IMR-90 (cell line): Measurements from ENCODE around the gene HIGD2A. TPM values are rescaled to one million over a fixed set of nuclear protein-coding genes. Genes with fewer than 3 reads are reported as not detected.

Experiments used
- ATAC-seq: fragments of 200-7000 bp; cut with Tn5 transposase; 2 replicates; pipeline ENCODE4 v1.9.1; 2020; ENCODE audit warnings: low read depth, mild to moderate bottlenecking, moderate library complexity
- BruUV-seq: library from RNA; stranded (reverse); fragments of 400-500 nt; replicated peaks from 2 replicates; lab custom pipeline; 2021; lab: Mats Ljungman, UMichigan
- CTCF ChIA-PET: fragments of 300-600 bp; formaldehyde crosslinking; extraction: SDS; loops from one replicate; lab custom pipeline; 2021; ENCODE audit warnings: antibody characterized with exemption; lab: Yijun Ruan, JAX
- POLR2A ChIA-PET: fragments of 300-600 bp; sonication (Branson Sonifier 250); formaldehyde crosslinking; loops from one replicate; lab custom pipeline; 2022; ENCODE audit warnings: antibody characterized with exemption; ENCODE audit not compliant: unreplicated experiment; lab: Charles Lee
- DNase-seq: peaks from one replicate; pipeline ENCODE4 v3.0.0; 2013
- H2AFZ ChIP-seq: replicated peaks from 2 replicates; pipeline ENCODE3; 2013; ENCODE audit warnings: low read length, mild to moderate bottlenecking; ENCODE audit not compliant: poor library complexity
- H2AK5ac ChIP-seq: 2 replicates; pipeline ENCODE4 v1.6.1; 2013; ENCODE audit warnings: low read depth, low read length, inconsistent platforms
- H2AK9ac ChIP-seq: replicated peaks from 2 replicates; pipeline ENCODE3; 2013; ENCODE audit warnings: mild to moderate bottlenecking, low read depth, low read length, moderate library complexity; ENCODE audit not compliant: poor library complexity
- H2BK120ac ChIP-seq: 2 replicates; pipeline ENCODE4 v1.6.1; 2013; ENCODE audit warnings: low read depth, low read length, inconsistent platforms
- H2BK15ac ChIP-seq: 3 replicates; pipeline ENCODE4 v1.6.1; 2013; ENCODE audit warnings: low read depth, low read length, inconsistent platforms
- H2BK20ac ChIP-seq: 2 replicates; pipeline ENCODE4 v1.6.1; 2013; ENCODE audit warnings: low read depth, mild to moderate bottlenecking, inconsistent platforms, low read length, moderate library complexity
- H2BK5ac ChIP-seq: 2 replicates; pipeline ENCODE4 v1.6.1; 2013; ENCODE audit warnings: mild to moderate bottlenecking, low read depth, low read length, inconsistent platforms; ENCODE audit not compliant: poor library complexity, severe bottlenecking
- H3K14ac ChIP-seq: replicated peaks from 2 replicates; pipeline ENCODE4 v1.6.1; 2013; ENCODE audit warnings: low read depth, low read length, inconsistent platforms
- H3K18ac ChIP-seq: 2 replicates; pipeline ENCODE4 v1.6.1; 2013; ENCODE audit warnings: low read depth, low read length, control low read depth
- H3K23ac ChIP-seq: 2 replicates; pipeline ENCODE4 v1.6.1; 2013; ENCODE audit warnings: low read depth, low read length, inconsistent platforms
- H3K27ac ChIP-seq: 2 replicates; pipeline ENCODE4 v1.5.1; 2013; ENCODE audit warnings: mild to moderate bottlenecking, control low read depth, low read length; ENCODE audit not compliant: insufficient read depth
- H3K27me3 ChIP-seq: 2 replicates; pipeline ENCODE4 v1.6.1; 2013; ENCODE audit warnings: low read length; ENCODE audit not compliant: control insufficient read depth, insufficient read depth
- H3K36me3 ChIP-seq: 2 replicates; pipeline ENCODE4 v1.6.1; 2013; ENCODE audit warnings: low read length, mixed read lengths; ENCODE audit not compliant: control insufficient read depth, insufficient read depth
- H3K4ac ChIP-seq: 2 replicates; pipeline ENCODE4 v1.6.1; 2013; ENCODE audit warnings: low read depth, low read length, inconsistent platforms
- H3K4me1 ChIP-seq: 2 replicates; pipeline ENCODE4 v1.6.1; 2013; ENCODE audit warnings: low read length, mixed read lengths; ENCODE audit not compliant: control insufficient read depth, insufficient read depth
- H3K4me2 ChIP-seq: 2 replicates; pipeline ENCODE4 v1.6.1; 2013; ENCODE audit warnings: low read depth, mild to moderate bottlenecking, control low read depth, low read length, moderate library complexity
- H3K4me3 ChIP-seq: 2 replicates; pipeline ENCODE4 v1.5.1; 2013; ENCODE audit warnings: low read depth, mild to moderate bottlenecking, control low read depth, low read length, moderate library complexity; ENCODE audit not compliant: insufficient read depth
- H3K56ac ChIP-seq: 2 replicates; pipeline ENCODE4 v1.6.1; 2013; ENCODE audit warnings: low read length, inconsistent platforms; ENCODE audit not compliant: insufficient read depth; ENCODE audit errors: extremely low read depth
- H3K79me1 ChIP-seq, 2 experiments: 2 replicates each; pipeline ENCODE4 v1.6.1; 2013; ENCODE audit warnings: low read length in 2 of 2, inconsistent platforms in 1 of 2, low read depth in 1 of 2
- H3K9ac ChIP-seq: 2 replicates; pipeline ENCODE4 v1.6.1; 2013; ENCODE audit warnings: low read depth, low read length, control low read depth
- H3K9me1 ChIP-seq: 2 replicates; pipeline ENCODE4 v1.6.1; 2013; ENCODE audit warnings: low read length, inconsistent platforms; ENCODE audit not compliant: insufficient read depth
- H3K9me3 ChIP-seq: 2 replicates; pipeline ENCODE4 v1.6.1; 2013; ENCODE audit warnings: low read length; ENCODE audit not compliant: control insufficient read depth, insufficient read depth
- H4K20me1 ChIP-seq: 2 replicates; pipeline ENCODE4 v1.6.1; 2013; ENCODE audit warnings: low read length, inconsistent platforms; ENCODE audit not compliant: insufficient read depth
- H4K5ac ChIP-seq: 2 replicates; pipeline ENCODE4 v1.6.1; 2013; ENCODE audit warnings: mild to moderate bottlenecking, low read depth, low read length, control low read depth
- H4K8ac ChIP-seq, 2 experiments: 2 replicates each; pipeline ENCODE4 v1.6.1; 2013; ENCODE audit warnings: low read depth in 2 of 2, low read length in 2 of 2, control low read depth in 1 of 2, inconsistent platforms in 1 of 2
- H4K91ac ChIP-seq: 2 replicates; pipeline ENCODE4 v1.6.1; 2013; ENCODE audit warnings: low read depth, low read length, inconsistent platforms; ENCODE audit not compliant: insufficient read depth
- CEBPB ChIP-seq: IDR thresholded peaks from 2 replicates; pipeline ENCODE4 v1.6.1; 2012; ENCODE audit warnings: low read depth, low read length, improper control_type of control experiment
- CHD1 ChIP-seq: IDR thresholded peaks from 2 replicates; pipeline ENCODE4 v1.6.1; 2012; ENCODE audit warnings: low read depth, low read length, improper control_type of control experiment
- FOS ChIP-seq: fragments of 150-350 bp; IDR thresholded peaks from 2 replicates; pipeline ENCODE4 v1.6.1; 2016; ENCODE audit warnings: low read depth, low read length
- MAFK ChIP-seq: IDR thresholded peaks from 2 replicates; pipeline ENCODE4 v1.6.1; 2012; ENCODE audit warnings: low read depth, low read length, improper control_type of control experiment
- MAZ ChIP-seq: IDR thresholded peaks from 2 replicates; pipeline ENCODE4 v1.6.1; 2012; ENCODE audit warnings: low read depth, mild to moderate bottlenecking, low read length, improper control_type of control experiment, moderate library complexity, borderline replicate concordance
- MXI1 ChIP-seq: IDR thresholded peaks from 2 replicates; pipeline ENCODE4 v1.6.1; 2012; ENCODE audit warnings: low read depth, mild to moderate bottlenecking, low read length, moderate library complexity, borderline replicate concordance
- POLR2A ChIP-seq: IDR thresholded peaks from 2 replicates; pipeline ENCODE4 v1.6.1; 2012; ENCODE audit warnings: mild to moderate bottlenecking, low read depth, low read length
- SMC3 ChIP-seq: fragments of 150-350 bp; IDR thresholded peaks from 2 replicates; pipeline ENCODE4 v1.6.1; 2016; ENCODE audit warnings: low read depth, mild to moderate bottlenecking, antibody characterized with exemption, low read length, moderate library complexity
- WGBS, 2 experiments: methylation state at CpG; one replicate each; pipeline versions ENCODE4 v1.1.5 to v1.1.7; 2013; ENCODE audit warnings: missing lambda C conversion rate in 2 of 2; ENCODE audit not compliant: insufficient read length in 1 of 2; ENCODE audit errors: extremely low coverage in 2 of 2; 5-methylcytosine and 5-hydroxymethylcytosine counted together
- dilution Hi-C: fragments of 300-500 bp; cut with HindIII; formaldehyde crosslinking; loops from one replicate; pipeline ENCODE4 v1.14.3; 2018; ENCODE audit warnings: low sequenced_read_pairs; ENCODE audit not compliant: unreplicated experiment
- in situ Hi-C: fragments of 300-500 bp; cut with MboI; formaldehyde crosslinking; loops from 3 replicates; pipeline ENCODE4 v1.14.3; 2019; ENCODE audit warnings: low sequenced_read_pairs, inconsistent platforms, mixed read lengths
- intact Hi-C: fragments of 100-400 bp; cut with micrococcal nuclease; formaldehyde crosslinking; loops from 2 replicates; pipeline ENCODE4 v1.10.0; 2022
- polyA plus RNA-seq, 3 experiments: library from polyadenylated mRNA; depleted of rRNA; stranded (reverse); fragments of >200 nt; gene quantifications; 2 replicates each; pipeline ENCODE4 v1.2.3, GENCODE V29; 2012; ENCODE audit warnings: low replicate concordance in 1 of 3
- total RNA-seq: library from RNA; depleted of rRNA; stranded (reverse); fragments of >200 nt; gene quantifications from 2 replicates; pipeline ENCODE4 v1.2.3, GENCODE V29; 2012

The HIGD2A gene
- total and polyA plus RNA-seq, 2 of the 4 experiments (the other 2 are of a cell fraction) = 35.0 to 131 TPM

GRCh38 chr5:176379881-176380280 is 8.7 kb upstream of the HIGD2A start:
- Histone ChIP-seq H3K36me3 (peaks cover 32% of the 10 kb centered on the region), H3K9ac (no peak overlapping the region), H2AK5ac (no peak overlapping the region), H3K18ac (no peak overlapping the region), H3K4me1 (no peaks in the 10 kb centered on the region), H3K4me2 (no peak overlapping the region), H3K79me1 (peaks cover 4 to 5% of the 10 kb centered on the region in 2 experiments; a peak in 1 of 4 replicates), H2AK9ac (no peak overlapping the region), H3K27me3 (no peaks in the 10 kb centered on the region), H3K9me3 (no peaks in the 10 kb centered on the region), H4K91ac (no peak overlapping the region), H4K20me1 (no peaks in the 10 kb centered on the region), H2AFZ (no peak overlapping the region), H4K5ac (no peak overlapping the region), H3K23ac (no peak overlapping the region), H3K4me3 (no peak overlapping the region), H3K4ac (no peak overlapping the region), H3K14ac (no peak overlapping the region), H3K56ac (no peak overlapping the region), H2BK15ac (no peak overlapping the region), H3K9me1 (no peaks in the 10 kb centered on the region), H2BK120ac (no peak overlapping the region), H3K27ac (no peak overlapping the region), H2BK20ac (no peak overlapping the region), H2BK5ac (no peak overlapping the region), H4K8ac (no peak overlapping the region)
- DNase-seq (no peak), ATAC-seq (no peak)
- ChIA-PET CTCF (no interaction called here), POLR2A (no interaction called here)
- 80% methylated on average over 1 of the region's 3 CpGs; no CpG with 5 or more reads in 1 of the 2 experiments for WGBS, 2 experiments
- in situ Hi-C loops (no loop called here), dilution Hi-C loops (no loop called here), intact Hi-C loops (no loop called here)
- no TSS peak for BruUV-seq
- TF ChIP-seq FOS (no peak), SMC3 (no peak), MAZ (no peak), MAFK (no peak), MXI1 (no peak), POLR2A (no peak), CEBPB (no peak), CHD1 (no peak)
